HEK293T (cell line): ENCODE data around the gene SLC25A26.

Experiments used
- ELF4 ChIP-seq: fragments of 450-650 bp; IDR thresholded peaks from 2 replicates; pipeline ENCODE4 v1.6.1; 2017; ENCODE audit warnings: antibody characterized with exemption
- FOXA1 ChIP-seq: fragments of 450-650 bp; IDR thresholded peaks from 2 replicates; pipeline ENCODE4 v1.6.1; 2016; ENCODE audit warnings: mild to moderate bottlenecking
- FOXK2 ChIP-seq: fragments of 450-650 bp; IDR thresholded peaks from 2 replicates; pipeline ENCODE4 v1.6.1; 2016; ENCODE audit warnings: mild to moderate bottlenecking
- HDGF ChIP-seq: fragments of 450-650 bp; IDR thresholded peaks from 2 replicates; pipeline ENCODE4 v1.6.1; 2017; ENCODE audit warnings: antibody characterized with exemption, borderline replicate concordance
- LEF1 ChIP-seq: fragments of 450-650 bp; IDR thresholded peaks from 2 replicates; pipeline ENCODE4 v1.6.1; 2017; ENCODE audit warnings: mild to moderate bottlenecking, borderline replicate concordance
- NFRKB ChIP-seq: fragments of 450-650 bp; IDR thresholded peaks from 2 replicates; pipeline ENCODE4 v1.6.1; 2016; ENCODE audit warnings: mild to moderate bottlenecking, moderate library complexity
- SP1 ChIP-seq: fragments of 450-650 bp; IDR thresholded peaks from 2 replicates; pipeline ENCODE4 v1.6.1; 2017
- SUZ12 ChIP-seq: fragments of 450-650 bp; IDR thresholded peaks from 2 replicates; pipeline ENCODE4 v1.6.1; 2016; ENCODE audit warnings: mild to moderate bottlenecking
- ZNF384 ChIP-seq: fragments of 450-650 bp; IDR thresholded peaks from 2 replicates; pipeline ENCODE4 v1.6.1; 2016
- TF ChIP-seq, protein P1 (sequence below): fragments of 450-650 bp; IDR thresholded peaks from 2 replicates; pipeline ENCODE4 v1.6.1; 2016

DNA sequence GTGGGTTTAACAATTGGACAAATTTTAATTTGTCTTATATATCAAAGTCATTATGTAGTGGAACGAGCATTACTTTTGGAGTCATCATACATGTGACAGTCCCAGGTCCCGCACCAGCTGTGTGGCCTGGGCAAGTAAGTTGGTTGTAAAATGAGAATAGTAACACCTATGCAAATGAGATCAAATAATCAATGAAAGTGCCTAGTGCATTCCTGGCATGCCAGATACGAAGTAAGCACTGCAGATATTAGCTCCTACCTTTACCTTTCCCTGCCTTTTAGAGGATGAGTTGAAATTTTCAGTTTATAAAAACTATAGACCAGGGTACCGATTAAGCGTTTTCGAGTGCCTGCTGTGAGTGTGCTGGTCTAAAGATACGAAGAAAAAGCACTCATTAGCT is 145.9 kb downstream of the SLC25A26 start:
- TF ChIP-seq ELF4, result no peak
- no peak for TF ChIP-seq ZNF384
- TF ChIP-seq, protein P1, sequence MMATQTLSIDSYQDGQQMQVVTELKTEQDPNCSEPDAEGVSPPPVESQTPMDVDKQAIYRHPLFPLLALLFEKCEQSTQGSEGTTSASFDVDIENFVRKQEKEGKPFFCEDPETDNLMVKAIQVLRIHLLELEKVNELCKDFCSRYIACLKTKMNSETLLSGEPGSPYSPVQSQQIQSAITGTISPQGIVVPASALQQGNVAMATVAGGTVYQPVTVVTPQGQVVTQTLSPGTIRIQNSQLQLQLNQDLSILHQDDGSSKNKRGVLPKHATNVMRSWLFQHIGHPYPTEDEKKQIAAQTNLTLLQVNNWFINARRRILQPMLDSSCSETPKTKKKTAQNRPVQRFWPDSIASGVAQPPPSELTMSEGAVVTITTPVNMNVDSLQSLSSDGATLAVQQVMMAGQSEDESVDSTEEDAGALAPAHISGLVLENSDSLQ, result no peak
- no peak for TF ChIP-seq LEF1
- no peak for TF ChIP-seq SP1
- no peak for TF ChIP-seq HDGF
- TF ChIP-seq NFRKB, result no peak
- TF ChIP-seq FOXK2, result no peak
- TF ChIP-seq SUZ12, result no peak
- no peak for TF ChIP-seq FOXA1
